ENCODE measurements around the gene NEUROG2.
"Not testable (repeated sequence)": the region's sequence is repeated elsewhere in the genome, so short reads cannot be mapped to it uniquely, and the experiment has no call there.

Gene NEUROG2

GRCh38 chr4:112531146-112531545, 15.2 kb upstream of the NEUROG2 start:
- peak; percentile 67 for ATAC-seq
- TF ChIP-seq ISL1 (CRISPR knock-in tag; IDR thresholded peaks at IDR 0.05) (peak; percentile 31; the same call in 1 of the 2 replicates), GLIS3 (CRISPR knock-in tag; IDR thresholded peaks at IDR 0.05) (no peak), CREB5 (CRISPR knock-in tag; IDR thresholded peaks at IDR 0.05; ENCODE audit: low read depth) (no peak)

GRCh38 chr4:112526061-112526460, 10.1 kb upstream of the NEUROG2 start:
- TF ChIP-seq ZC3H10 (CRISPR knock-in tag; IDR thresholded peaks at IDR 0.05) (no peak), ZNF8 (CRISPR knock-in tag; IDR thresholded peaks at IDR 0.05) (no peak)
- peak; percentile 55; the same call in 2 of the 3 replicates for ATAC-seq

GRCh38 chr4:112523764-112524505, 8.0 kb upstream of the NEUROG2 start:
- ATAC-seq, result no peak
- TF ChIP-seq SNAI2 (CRISPR knock-in tag; IDR thresholded peaks at IDR 0.05) (no peak), ZNF70 (CRISPR knock-in tag; IDR thresholded peaks at IDR 0.05) (no peak), RARB (CRISPR knock-in tag; IDR thresholded peaks at IDR 0.05) (no peak), ZNF565 (CRISPR knock-in tag; conservative IDR thresholded peaks at IDR 0.05; ENCODE audit: low read depth) (no peak), ESRRG (CRISPR knock-in tag; IDR thresholded peaks at IDR 0.05) (no peak)

GRCh38 chr4:112523008-112523721, 7.2 kb upstream of the NEUROG2 start:
- TF ChIP-seq ZNF70 (CRISPR knock-in tag; IDR thresholded peaks at IDR 0.05) (no peak), PPARA (CRISPR knock-in tag; IDR thresholded peaks at IDR 0.05; ENCODE audit: borderline replicate concordance) (no peak), ESRRG (CRISPR knock-in tag; IDR thresholded peaks at IDR 0.05) (no peak), ZNF565 (CRISPR knock-in tag; conservative IDR thresholded peaks at IDR 0.05; ENCODE audit: low read depth) (no peak), POU6F1 (CRISPR knock-in tag; IDR thresholded peaks at IDR 0.05; ENCODE audit: borderline replicate concordance, low read depth) (no peak), TSHZ2 (CRISPR knock-in tag; IDR thresholded peaks at IDR 0.05) (no peak), PATZ1 (CRISPR knock-in tag; IDR thresholded peaks at IDR 0.05; ENCODE audit: borderline replicate concordance) (no peak), CSDC2 (CRISPR knock-in tag; IDR thresholded peaks at IDR 0.05) (no peak), ZC3H10 (CRISPR knock-in tag; IDR thresholded peaks at IDR 0.05) (no peak), GLIS3 (CRISPR knock-in tag; IDR thresholded peaks at IDR 0.05) (no peak), ISL1 (CRISPR knock-in tag; IDR thresholded peaks at IDR 0.05) (no peak), TOX (CRISPR knock-in tag; IDR thresholded peaks at IDR 0.05; ENCODE audit: borderline replicate concordance) (no peak), ZFP30 (CRISPR knock-in tag; IDR thresholded peaks at IDR 0.05) (no peak), ZFP3 (CRISPR knock-in tag; IDR thresholded peaks at IDR 0.05) (no peak)
- ATAC-seq, result no peak

GRCh38 chr4:112522431-112522830, 6.5 kb upstream of the NEUROG2 start:
- ATAC-seq, result not testable (repeated sequence)

All from SK-N-SH treated with all-trans-retinoic acid at 6 μM for 48 hours (cell line).